Neutrophil (primary cell): ENCODE data around the gene WDR72.

Source experiments
- H3K27ac ChIP-seq: fragments of 200-600 bp; sonication (generic); 2 replicates; pipeline ENCODE4 v1.5.1; 2016; ENCODE audit warnings: mild to moderate bottlenecking, moderate library complexity
- H3K27me3 ChIP-seq: fragments of 200-600 bp; sonication (generic); 2 replicates; pipeline ENCODE4 v1.6.0; 2016; ENCODE audit warnings: mild to moderate bottlenecking
- H3K36me3 ChIP-seq: fragments of 200-600 bp; sonication (generic); 2 replicates; pipeline ENCODE4 v1.5.1; 2017
- H3K4me1 ChIP-seq, 2 experiments: fragments of 200-600 bp in 1 of 2; sonication (generic) in 1 of 2; 1 replicate in 1 of 2; 2 replicates in 1 of 2; pipeline versions ENCODE4 v1.5.1 to v1.6.1; 2013 to 2016; ENCODE audit warnings: low read depth in 1 of 2, low read length in 1 of 2, mild to moderate bottlenecking in 1 of 2, moderate library complexity in 1 of 2; ENCODE audit not compliant: control insufficient read depth in 1 of 2, insufficient read depth in 1 of 2
- H3K4me3 ChIP-seq, 2 experiments: fragments of 200-600 bp in 1 of 2; sonication (generic) in 1 of 2; 1 replicate in 1 of 2; 2 replicates in 1 of 2; pipeline ENCODE4 v1.5.1; 2013 to 2016; ENCODE audit warnings: low read depth in 1 of 2, low read length in 1 of 2, mild to moderate bottlenecking in 1 of 2, moderate library complexity in 1 of 2
- H3K9me3 ChIP-seq: fragments of 200-600 bp; sonication (generic); 2 replicates; pipeline ENCODE4 v1.5.1; 2016
- CTCF ChIP-seq: fragments of 200-600 bp; sonication (generic); IDR thresholded peaks from 2 replicates; pipeline ENCODE4 v1.5.1; 2016; ENCODE audit warnings: antibody characterized with exemption

Gene WDR72

GRCh38 chr15:53588773-53589172 is 170.7 kb downstream of the WDR72 start:
- Histone ChIP-seq H3K36me3 (no peaks in the 10 kb centered on the region), H3K27ac (no peak overlapping the region), H3K9me3 (no peaks in the 10 kb centered on the region), H3K27me3 (no peaks in the 10 kb centered on the region), H3K4me3 (no peak overlapping the region), H3K4me1 (no peaks in the 10 kb centered on the region)
- TF ChIP-seq CTCF = no peak

GRCh38 chr15:53586799-53587198 is 172.7 kb downstream of the WDR72 start:
- no peak for TF ChIP-seq CTCF
- no peak overlapping the region for H3K27ac ChIP-seq
- no peaks in the 10 kb centered on the region for H3K36me3 ChIP-seq
- H3K4me3 ChIP-seq = no peak overlapping the region
- no peaks in the 10 kb centered on the region for H3K9me3 ChIP-seq
- no peaks in the 10 kb centered on the region for H3K27me3 ChIP-seq
- no peaks in the 10 kb centered on the region for H3K4me1 ChIP-seq

- no peaks in the 10 kb centered on the region for H3K27me3 ChIP-seq
- no peak overlapping the region for H3K4me3 ChIP-seq
- TF ChIP-seq CTCF = no peak
- no peaks in the 10 kb centered on the region for H3K36me3 ChIP-seq
- H3K9me3 ChIP-seq = no peaks in the 10 kb centered on the region
- no peak overlapping the region for H3K27ac ChIP-seq
- H3K4me1 ChIP-seq = no peaks in the 10 kb centered on the region
Observed at GRCh38 chr15:53581513-53581912, 177.9 kb downstream of the WDR72 start.

GRCh38 chr15:53580366-53580765 is 179.1 kb downstream of the WDR72 start:
- H3K27ac ChIP-seq = no peak overlapping the region
- no peaks in the 10 kb centered on the region for H3K9me3 ChIP-seq
- H3K36me3 ChIP-seq = no peaks in the 10 kb centered on the region
- no peaks in the 10 kb centered on the region for H3K27me3 ChIP-seq
- H3K4me3 ChIP-seq = no peak overlapping the region
- no peaks in the 10 kb centered on the region for H3K4me1 ChIP-seq
- TF ChIP-seq CTCF = no peak

- no peak overlapping the region for H3K27ac ChIP-seq
- H3K4me3 ChIP-seq = no peak overlapping the region
- H3K9me3 ChIP-seq = no peaks in the 10 kb centered on the region
- no peaks in the 10 kb centered on the region for H3K4me1 ChIP-seq
- TF ChIP-seq CTCF = no peak
- no peaks in the 10 kb centered on the region for H3K27me3 ChIP-seq
- H3K36me3 ChIP-seq = no peaks in the 10 kb centered on the region
Observed at GRCh38 chr15:53576841-53577240, 182.6 kb downstream of the WDR72 start.

- H3K36me3 ChIP-seq = no peaks in the 10 kb centered on the region
- H3K27me3 ChIP-seq = no peaks in the 10 kb centered on the region
- H3K4me3 ChIP-seq = no peak overlapping the region
- no peaks in the 10 kb centered on the region for H3K9me3 ChIP-seq
- no peak for TF ChIP-seq CTCF
- H3K27ac ChIP-seq = no peak overlapping the region
- no peaks in the 10 kb centered on the region for H3K4me1 ChIP-seq
Observed at GRCh38 chr15:53573091-53573490, 186.4 kb downstream of the WDR72 start.
